PC-9 (cell line): ENCODE measurements around the gene ZNF362. TPM values are rescaled to one million over a fixed set of nuclear protein-coding genes. Genes with fewer than 3 reads are reported as not detected.
A peak's percentile ranks its signal among the peaks of the same experiment; 100 is the strongest.

ENCODE experiments used
- BruUV-seq: library from RNA; stranded (reverse); fragments of 400-500 nt; replicated peaks from 2 replicates; lab custom pipeline; 2021; lab: Mats Ljungman, UMichigan
- CTCF ChIA-PET: fragments of 300-600 bp; sonication (Branson Sonifier 250); formaldehyde crosslinking; loops from one replicate; lab custom pipeline; 2022; ENCODE audit warnings: antibody characterized with exemption; lab: Charles Lee
- POLR2A ChIA-PET: fragments of 300-600 bp; sonication (Branson Sonifier 250); formaldehyde crosslinking; loops from one replicate; lab custom pipeline; 2022; ENCODE audit warnings: antibody characterized with exemption; ENCODE audit not compliant: unreplicated experiment; lab: Charles Lee
- DNase-seq, 2 experiments: peaks; one replicate each; pipeline versions ENCODE4 v3.0.0 to v3.0.0-alpha.2; 2015 to 2022; ENCODE audit warnings: mixed read lengths in 1 of 2
- H2AFZ ChIP-seq: fragments of 200-600 bp; sonication (generic); 2 replicates; pipeline ENCODE4 v1.8.1; 2017; ENCODE audit warnings: antibody characterized with exemption
- H3F3A ChIP-seq: fragments of 200-600 bp; sonication (generic); 2 replicates; pipeline ENCODE4 v1.8.1; 2017; ENCODE audit warnings: antibody characterized with exemption, mild to moderate bottlenecking, low read depth; ENCODE audit not compliant: insufficient read depth
- H3K27ac ChIP-seq: fragments of 200-600 bp; sonication (generic); 2 replicates; pipeline ENCODE4 v1.6.1; 2016; ENCODE audit warnings: mixed run types
- H3K27me3 ChIP-seq: fragments of 200-600 bp; sonication (generic); 2 replicates; pipeline ENCODE4 v1.6.1; 2016; ENCODE audit warnings: low read depth, mixed run types; ENCODE audit not compliant: insufficient read depth
- H3K36me3 ChIP-seq: fragments of 200-600 bp; sonication (generic); 2 replicates; pipeline ENCODE4 v1.6.1; 2016; ENCODE audit warnings: low read depth, mixed run types
- H3K4me1 ChIP-seq: fragments of 200-600 bp; sonication (generic); replicated peaks from 2 replicates; pipeline ENCODE4 v1.6.1; 2016; ENCODE audit warnings: mixed run types; ENCODE audit not compliant: insufficient read depth
- H3K4me2 ChIP-seq: fragments of 200-600 bp; sonication (generic); 2 replicates; pipeline ENCODE4 v1.6.1; 2017; ENCODE audit warnings: mixed run types
- H3K4me3 ChIP-seq: fragments of 200-600 bp; sonication (generic); 2 replicates; pipeline ENCODE4 v1.6.1; 2016; ENCODE audit warnings: mixed run types
- H3K79me2 ChIP-seq: fragments of 200-600 bp; sonication (generic); 2 replicates; pipeline ENCODE4 v1.6.1; 2017; ENCODE audit warnings: low read depth, mixed run types
- H3K9me2 ChIP-seq: fragments of 200-600 bp; sonication (generic); 2 replicates; pipeline ENCODE4 v1.8.1; 2017; ENCODE audit warnings: mild to moderate bottlenecking; ENCODE audit not compliant: insufficient read depth
- H3K9me3 ChIP-seq: fragments of 200-600 bp; sonication (generic); 2 replicates; pipeline ENCODE4 v1.8.1; 2016; ENCODE audit warnings: low read depth; ENCODE audit not compliant: insufficient read depth
- H4K20me1 ChIP-seq: fragments of 200-600 bp; sonication (generic); 2 replicates; pipeline ENCODE4 v1.8.1; 2017; ENCODE audit not compliant: insufficient read depth
- CTCF ChIP-seq: fragments of 200-600 bp; sonication (generic); conservative IDR thresholded peaks from 2 replicates; pipeline ENCODE4 v1.6.1; 2017; ENCODE audit warnings: mixed run types, antibody characterized with exemption, mild to moderate bottlenecking, moderate library complexity
- EZH2 ChIP-seq: fragments of 200-600 bp; sonication (generic); IDR thresholded peaks from 2 replicates; pipeline ENCODE4 v1.8.0; 2017; ENCODE audit warnings: antibody characterized with exemption, low read depth
- intact Hi-C: fragments of 100-400 bp; cut with micrococcal nuclease; formaldehyde crosslinking; loops from one replicate; pipeline ENCODE4 v1.10.0; 2022; ENCODE audit not compliant: unreplicated experiment
- total RNA-seq: library from RNA; stranded (reverse); gene quantifications from 2 replicates; pipeline ENCODE4 v1.2.3, GENCODE V29; 2021

The ZNF362 gene
- total RNA-seq, 1 experiment from 2014 or later: 33.1 TPM

GRCh38 chr1:33348194-33348593, 91.9 kb downstream of the ZNF362 start:
- TF ChIP-seq CTCF (no peak), EZH2 (no peak)
- Histone ChIP-seq H3K4me2 (peak overlapping the region; percentile 99), H3K4me3 (peak overlapping the region; percentile 99), H3F3A (peaks cover 48% of the 10 kb centered on the region), H2AFZ (no peak overlapping the region), H3K27me3 (no peaks in the 10 kb centered on the region), H4K20me1 (peaks cover 10% of the 10 kb centered on the region; the same call in 1 of the 2 replicates), H3K79me2 (peaks cover 79% of the 10 kb centered on the region), H3K4me1 (peaks cover 71% of the 10 kb centered on the region), H3K27ac (peak overlapping the region; percentile 86), H3K9me3 (no peaks in the 10 kb centered on the region), H3K9me2 (no peaks in the 10 kb centered on the region), H3K36me3 (peaks cover 22% of the 10 kb centered on the region)
- intact Hi-C loops: loop anchor here (5.0 kb wide), 1 partner anchor 221 kb away; no protein-coding TSS in a partner anchor
- ChIA-PET POLR2A (interaction anchor here (0.5 kb wide), 1 partner anchor 394 kb away, joined by 3 read pairs; no protein-coding TSS in a partner anchor), CTCF (no interaction called here)
- no TSS peak for BruUV-seq
- no peak for DNase-seq

GRCh38 chr1:33348676-33349080, 92.4 kb downstream of the ZNF362 start:
- Histone ChIP-seq H3K79me2 (peaks cover 75% of the 10 kb centered on the region), H4K20me1 (peaks cover 6% of the 10 kb centered on the region; the same call in 1 of the 2 replicates), H3K27ac (peak overlapping the region; percentile 86), H3K9me2 (no peaks in the 10 kb centered on the region), H3K4me3 (peak overlapping the region; percentile 99), H3F3A (peaks cover 44% of the 10 kb centered on the region), H3K9me3 (no peaks in the 10 kb centered on the region), H3K27me3 (no peaks in the 10 kb centered on the region), H3K4me2 (peak overlapping the region; percentile 99), H3K36me3 (peaks cover 18% of the 10 kb centered on the region), H3K4me1 (peaks cover 66% of the 10 kb centered on the region), H2AFZ (no peak overlapping the region)
- POLR2A ChIA-PET: no interaction called here
- intact Hi-C loops: loop anchor here (5.0 kb wide), 1 partner anchor 221 kb away; no protein-coding TSS in a partner anchor
- BruUV-seq: TSS peak; percentile 33
- CTCF ChIA-PET: no interaction called here
- TF ChIP-seq EZH2 (no peak), CTCF (no peak)
- no peak for DNase-seq

- peak in 1 of 2 experiments; percentile 53 for DNase-seq
- Histone ChIP-seq H2AFZ (no peak overlapping the region), H3K4me2 (peak overlapping the region; percentile 99), H3K36me3 (peaks cover 13% of the 10 kb centered on the region), H3K27ac (peak overlapping the region; percentile 86), H3K4me1 (peaks cover 61% of the 10 kb centered on the region), H3K79me2 (peaks cover 70% of the 10 kb centered on the region), H3K27me3 (no peaks in the 10 kb centered on the region), H3K9me3 (no peaks in the 10 kb centered on the region), H4K20me1 (peaks cover under 1% of the 10 kb centered on the region; the same call in 1 of the 2 replicates), H3K4me3 (peak overlapping the region; percentile 99), H3F3A (peaks cover 39% of the 10 kb centered on the region), H3K9me2 (no peaks in the 10 kb centered on the region)
- ChIA-PET CTCF (interaction anchor here (0.6 kb wide), 2 partner anchors 58 to 260 kb away, joined by 3 to 13 read pairs; no protein-coding TSS in a partner anchor), POLR2A (interaction anchor here (0.6 kb wide), 2 partner anchors 385 to 552 kb away, joined by 3 to 20 read pairs; partner anchors contain the start of gene RNF19B)
- no TSS peak for BruUV-seq
- TF ChIP-seq EZH2: no peak
- TF ChIP-seq CTCF: no peak
- intact Hi-C loops: loop anchor here (5.0 kb wide), 1 partner anchor 222 kb away; no protein-coding TSS in a partner anchor
Observed at GRCh38 chr1:33349081-33349759, 92.9 kb downstream of the ZNF362 start.
